ENCODE measurements around the gene EIF2B2. TPM values are rescaled to one million over a fixed set of nuclear protein-coding genes. Genes with fewer than 3 reads are reported as not detected.

The EIF2B2 gene
- total RNA-seq, 6 experiments from 2014 or later = 55.5 to 66.1 (median 59.0) TPM

- Mint-ChIP-seq H3K9me3 (no peaks in the 10 kb centered on the region), H3K4me3 (peak within 1 kb of the TSS; percentile 89), H3K27ac (peak within 1 kb of the TSS; percentile 89), H3K4me1 (ENCODE audit: low read depth) (peaks cover 91% of the 10 kb centered on the region), H3K36me3 (ENCODE audit: low read depth) (peaks cover 19% of the 10 kb centered on the region), H3K27me3 (ENCODE audit: insufficient read depth) (peaks cover 3% of the 10 kb centered on the region)
- DNase-seq = peak; percentile 32
- TF ChIP-seq CTCF (IDR thresholded peaks at IDR 0.05) = no peak
These were observed 48.3 kb downstream of the EIF2B2 start, which contains the start of gene MLH3 for GRCh38 chr14:75050852-75051555. Gene MLH3, minus strand, starts transcription at chr14:75051467. Its CDS starts 1,812 bp downstream, at chr14:75049655.

GRCh38 chr14:75051556-75051899, 48.8 kb downstream of the EIF2B2 start:
- peaks cover 24% of the 10 kb centered on the region for H3K36me3 Mint-ChIP-seq (ENCODE audit: low read depth)
- no peak for DNase-seq
- H3K4me3 Mint-ChIP-seq = peak overlapping the region; percentile 89
- H3K27ac Mint-ChIP-seq = peak overlapping the region; percentile 89
- no peak for TF ChIP-seq CTCF (IDR thresholded peaks at IDR 0.05)
- peaks cover 86% of the 10 kb centered on the region for H3K4me1 Mint-ChIP-seq (ENCODE audit: low read depth)
- H3K9me3 Mint-ChIP-seq = no peaks in the 10 kb centered on the region
- H3K27me3 Mint-ChIP-seq (ENCODE audit: insufficient read depth) = peaks cover 3% of the 10 kb centered on the region

- peak; percentile 55 for DNase-seq
- Mint-ChIP-seq H3K9me3 (no peaks in the 10 kb centered on the region), H3K4me3 (peak overlapping the region; percentile 37), H3K36me3 (ENCODE audit: low read depth) (peaks cover 28% of the 10 kb centered on the region), H3K27ac (peak overlapping the region; percentile 53), H3K27me3 (ENCODE audit: insufficient read depth) (peaks cover 3% of the 10 kb centered on the region), H3K4me1 (ENCODE audit: low read depth) (peaks cover 69% of the 10 kb centered on the region)
- TF ChIP-seq CTCF (IDR thresholded peaks at IDR 0.05) = no peak
These were observed 50.9 kb downstream of the EIF2B2 start for GRCh38 chr14:75053396-75054291.

- Mint-ChIP-seq H3K9me3 (no peaks in the 10 kb centered on the region), H3K27ac (peak overlapping the region; percentile 53)
- TF ChIP-seq CTCF (IDR thresholded peaks at IDR 0.05) = no peak
These were observed 51.7 kb downstream of the EIF2B2 start for GRCh38 chr14:75054421-75054820.

GRCh38 chr14:75059642-75060041, 56.9 kb downstream of the EIF2B2 start:
- H3K27ac Mint-ChIP-seq = peak overlapping the region; percentile 54
- no peaks in the 10 kb centered on the region; the same call in 1 of the 2 replicates for H3K27me3 Mint-ChIP-seq (ENCODE audit: insufficient read depth)
- H3K36me3 Mint-ChIP-seq (ENCODE audit: low read depth) = peaks cover 32% of the 10 kb centered on the region
- TF ChIP-seq CTCF (IDR thresholded peaks at IDR 0.05) = no peak
- peak overlapping the region; percentile 26; the same call in 1 of the 2 replicates for H3K4me3 Mint-ChIP-seq
- no peaks in the 10 kb centered on the region for H3K9me3 Mint-ChIP-seq
- DNase-seq = peak; percentile 50
- H3K4me1 Mint-ChIP-seq (ENCODE audit: low read depth) = peaks cover 53% of the 10 kb centered on the region

More at GRCh38 chr14:75054421-75054820, 51.7 kb downstream of the EIF2B2 start:
- Mint-ChIP-seq H3K4me3 (peak overlapping the region; percentile 14), H3K27me3 (ENCODE audit: insufficient read depth) (peaks cover 3% of the 10 kb centered on the region), H3K4me1 (ENCODE audit: low read depth) (peaks cover 71% of the 10 kb centered on the region), H3K36me3 (ENCODE audit: low read depth) (peaks cover 27% of the 10 kb centered on the region)
- no peak for DNase-seq

Measured in HFFc6 (cell line).